ENCODE data around the gene CAMTA1. TPM values are rescaled to one million over a fixed set of nuclear protein-coding genes. Genes with fewer than 3 reads are reported as not detected.

The CAMTA1 gene
- total RNA-seq, 2 donors from 2014 or later = 105 to 113 TPM

GRCh38 chr1:7130127-7130526 lies 344.9 kb downstream of the CAMTA1 start:
- Histone ChIP-seq H3K27me3 (replicated peaks; ENCODE audit: insufficient read depth) (no peaks in the 10 kb centered on the region), H3K36me3 (no peaks in the 10 kb centered on the region), H3K9me3 (no peaks in the 10 kb centered on the region), H3K4me3 (no peak overlapping the region), H3K4me1 (ENCODE audit: control insufficient read depth in 1 of 2, low read depth in 2 of 2) (no peaks in the 10 kb centered on the region), H3K27ac (no peak overlapping the region)
- no peak for DNase-seq (ENCODE audit: low spot score)
- TF ChIP-seq CTCF (IDR thresholded peaks at IDR 0.05) = no peak
- no peak for ATAC-seq (ENCODE audit: insufficient number of reproducible peaks, low FRiP score, low read depth)

GRCh38 chr1:7135493-7135892 lies 350.2 kb downstream of the CAMTA1 start:
- no peaks in the 10 kb centered on the region for H3K9me3 ChIP-seq
- H3K27me3 ChIP-seq (replicated peaks; ENCODE audit: insufficient read depth) = no peaks in the 10 kb centered on the region
- H3K27ac ChIP-seq = no peak overlapping the region
- no peaks in the 10 kb centered on the region for H3K4me1 ChIP-seq (ENCODE audit: control insufficient read depth in 1 of 2, low read depth in 2 of 2)
- TF ChIP-seq CTCF (IDR thresholded peaks at IDR 0.05) = no peak
- H3K36me3 ChIP-seq = no peaks in the 10 kb centered on the region
- no peak for ATAC-seq (ENCODE audit: insufficient number of reproducible peaks, low FRiP score, low read depth)
- H3K4me3 ChIP-seq = no peak overlapping the region
- no peak for DNase-seq (ENCODE audit: low spot score)

DNA sequence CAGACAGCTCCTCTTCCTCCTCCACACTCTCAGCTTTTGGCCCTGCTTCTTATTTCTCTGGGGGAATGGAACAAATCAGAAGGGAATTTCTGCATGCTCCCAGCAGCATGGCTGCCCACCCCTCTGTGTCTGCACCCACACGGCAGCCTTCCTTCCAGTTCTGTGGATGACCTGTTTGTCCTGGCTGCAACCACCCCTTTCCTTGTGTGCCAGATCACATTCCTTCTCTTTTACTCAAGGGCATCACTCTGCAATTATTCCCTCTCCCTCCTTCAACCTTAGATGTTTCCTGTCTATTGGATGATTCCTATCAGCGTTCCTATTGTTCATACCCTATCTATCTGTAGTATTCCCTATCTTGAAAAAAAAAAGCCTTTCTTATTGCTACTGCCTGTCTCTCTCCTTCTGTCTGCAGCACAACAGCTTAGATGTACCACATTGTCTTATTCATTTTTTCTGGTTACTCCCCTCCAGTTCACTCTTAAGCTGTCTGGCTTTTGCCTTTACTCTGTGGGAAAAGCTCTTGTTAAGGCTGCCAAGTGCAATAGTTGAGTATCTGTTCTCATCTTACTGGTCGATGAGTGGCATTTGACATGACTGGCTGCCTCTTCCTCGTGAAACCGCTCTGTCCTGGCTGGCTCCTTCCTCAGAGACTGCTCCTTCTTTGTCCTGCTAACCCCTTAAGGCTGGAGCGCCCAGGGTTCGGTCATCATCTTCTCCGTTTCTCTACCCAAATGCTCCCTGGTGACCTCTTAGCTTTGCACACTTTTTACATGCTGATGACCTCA lies 351.1 kb downstream of the CAMTA1 start:
- H3K4me3 ChIP-seq = no peak overlapping the region
- ATAC-seq (ENCODE audit: insufficient number of reproducible peaks, low FRiP score, low read depth) (no peak), DNase-seq (ENCODE audit: low spot score) (no peak)
- H3K27me3 ChIP-seq (replicated peaks; ENCODE audit: insufficient read depth) = no peaks in the 10 kb centered on the region
- no peak for TF ChIP-seq CTCF (IDR thresholded peaks at IDR 0.05)
- no peak overlapping the region for H3K27ac ChIP-seq
- H3K36me3 ChIP-seq = no peaks in the 10 kb centered on the region
- H3K4me1 ChIP-seq (ENCODE audit: control insufficient read depth in 1 of 2, low read depth in 2 of 2) = no peaks in the 10 kb centered on the region
- no peaks in the 10 kb centered on the region for H3K9me3 ChIP-seq

GRCh38 chr1:7140251-7140650 lies 355.0 kb downstream of the CAMTA1 start:
- ATAC-seq (ENCODE audit: insufficient number of reproducible peaks, low FRiP score, low read depth) (no peak), DNase-seq (ENCODE audit: low spot score) (no peak)
- no peak overlapping the region for H3K27ac ChIP-seq
- H3K4me3 ChIP-seq = no peak overlapping the region
- TF ChIP-seq CTCF (IDR thresholded peaks at IDR 0.05) = no peak
- H3K36me3 ChIP-seq = no peaks in the 10 kb centered on the region
- no peaks in the 10 kb centered on the region for H3K4me1 ChIP-seq (ENCODE audit: control insufficient read depth in 1 of 2, low read depth in 2 of 2)
- H3K27me3 ChIP-seq (replicated peaks; ENCODE audit: insufficient read depth) = no peaks in the 10 kb centered on the region
- no peaks in the 10 kb centered on the region for H3K9me3 ChIP-seq

DNA sequence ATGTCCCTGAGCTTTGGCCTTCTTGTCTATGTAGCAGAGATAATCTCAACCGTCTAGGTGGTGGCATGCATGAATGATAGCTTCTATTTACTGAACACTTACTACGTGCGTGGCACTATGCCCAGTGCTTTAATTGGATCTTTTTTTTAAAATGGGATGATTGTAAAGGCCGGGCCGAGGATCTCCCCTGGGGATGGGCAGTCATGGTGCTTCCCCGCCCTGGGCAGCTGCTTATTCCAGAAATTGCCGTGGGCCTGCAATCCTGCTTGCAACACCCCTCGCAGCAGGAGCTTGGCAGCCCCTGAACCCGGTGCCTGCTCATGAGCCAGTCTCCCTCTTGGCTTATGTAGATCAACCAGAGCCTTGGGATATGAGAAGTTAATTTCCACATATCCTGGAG lies 360.7 kb downstream of the CAMTA1 start:
- Histone ChIP-seq H3K4me1 (ENCODE audit: control insufficient read depth in 1 of 2, low read depth in 2 of 2) (peaks cover 4 to 17% of the 10 kb centered on the region in 2 donors), H3K4me3 (no peak overlapping the region), H3K27me3 (replicated peaks; ENCODE audit: insufficient read depth) (no peaks in the 10 kb centered on the region), H3K36me3 (no peaks in the 10 kb centered on the region), H3K9me3 (no peaks in the 10 kb centered on the region), H3K27ac (no peak overlapping the region)
- DNase-seq (ENCODE audit: low spot score) (no peak), ATAC-seq (ENCODE audit: insufficient number of reproducible peaks, low FRiP score, low read depth) (no peak)
- TF ChIP-seq CTCF (IDR thresholded peaks at IDR 0.05) = no peak
